CD4-positive, alpha-beta T cell treated with Interleukin-4 for 1 hour (primary cell): ENCODE data around the gene CCDC136.

Experiments
- DNase-seq, 2 donors: peaks; one replicate each; pipeline ENCODE4 v3.0.0-alpha.2; 2020 to 2022

The CCDC136 gene

GRCh38 chr7:128833148-128833945 is 41.6 kb downstream of the CCDC136 start:
- DNase-seq = no peak

DNA sequence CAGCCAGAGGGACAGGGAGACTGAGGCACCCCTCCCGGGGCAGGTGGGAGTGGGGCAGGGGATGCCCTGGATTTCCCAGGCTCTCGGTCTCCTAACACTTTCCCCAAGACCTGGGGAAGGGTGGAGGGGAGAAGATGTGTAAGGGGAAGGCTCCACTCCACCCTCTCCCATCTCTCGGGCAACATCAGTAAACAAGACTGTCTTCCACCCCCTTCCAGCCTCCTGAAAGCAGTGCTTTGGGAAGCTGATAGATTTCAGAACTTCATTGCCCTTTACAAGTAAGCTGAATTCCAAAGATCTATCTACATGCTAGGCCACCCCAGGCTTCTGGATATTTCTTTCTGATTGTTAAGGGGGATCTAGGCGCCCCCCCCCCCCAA is 42.2 kb downstream of the CCDC136 start:
- no peak for DNase-seq

- DNase-seq = no peak
Observed at GRCh38 chr7:128835231-128835751, 43.5 kb downstream of the CCDC136 start.

DNA sequence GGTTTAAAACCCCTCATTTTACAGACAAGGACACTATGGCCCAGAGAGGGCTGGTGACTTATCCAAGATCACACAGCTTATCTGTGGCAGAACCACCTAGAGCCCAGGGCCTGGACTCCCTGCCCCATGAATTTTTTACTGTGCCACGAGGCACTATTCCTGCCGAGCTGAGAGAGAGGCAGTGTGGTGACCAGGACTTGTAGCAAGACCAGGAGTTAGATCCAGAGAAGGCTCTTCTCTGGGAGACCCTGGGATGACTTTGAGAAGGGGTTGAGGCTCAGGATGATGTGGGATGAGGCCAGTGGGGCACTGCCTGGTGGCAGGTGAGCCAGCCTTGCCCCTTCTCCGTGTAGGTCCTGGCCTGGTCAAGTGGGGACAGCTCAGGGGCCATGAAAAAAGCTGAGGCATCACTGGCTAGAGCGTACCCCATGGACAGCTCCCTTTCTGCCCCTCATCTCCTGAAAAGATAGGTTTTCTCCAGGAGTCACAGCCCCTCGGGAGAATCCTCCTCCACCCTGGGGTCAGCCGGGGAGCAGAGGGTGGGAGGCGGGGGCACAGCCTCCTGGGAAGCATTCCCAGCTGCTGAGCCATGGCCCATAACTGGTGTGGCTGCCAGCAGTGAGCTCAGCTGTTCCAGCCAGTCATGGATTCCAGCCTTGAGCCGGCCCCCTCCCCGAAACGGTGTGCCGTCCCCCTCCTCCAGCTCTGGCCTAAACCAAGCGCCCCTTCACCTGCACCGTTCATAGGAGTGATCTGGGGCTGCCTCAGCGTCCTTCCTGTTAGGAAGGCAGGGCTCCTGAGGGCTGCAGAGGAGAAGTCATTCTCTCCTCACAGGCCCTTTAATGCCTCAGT is 44.2 kb downstream of the CCDC136 start:
- DNase-seq = no peak

GRCh38 chr7:128836729-128837348 is 45.1 kb downstream of the CCDC136 start:
- DNase-seq = no peak

DNA sequence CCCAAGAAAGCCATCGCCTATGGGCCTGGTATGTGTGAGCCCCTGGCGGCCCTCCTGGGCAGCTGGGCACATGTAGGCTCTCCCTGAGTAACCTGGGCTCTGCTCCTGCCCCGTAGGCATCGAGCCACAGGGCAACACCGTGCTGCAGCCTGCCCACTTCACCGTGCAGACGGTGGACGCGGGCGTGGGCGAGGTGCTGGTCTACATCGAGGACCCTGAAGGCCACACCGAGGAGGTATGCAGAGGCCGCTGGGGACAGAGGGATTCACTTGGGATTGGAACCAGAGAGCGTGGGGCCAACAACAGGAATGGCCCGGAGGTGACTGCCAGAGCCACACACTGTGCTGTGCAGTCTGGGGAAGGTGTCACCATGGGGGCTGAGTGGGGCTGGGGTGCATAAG is 45.8 kb downstream of the CCDC136 start:
- DNase-seq = no peak

- no peak for DNase-seq
Observed at GRCh38 chr7:128838109-128838779, 46.5 kb downstream of the CCDC136 start.

- DNase-seq = no peak
Observed at GRCh38 chr7:128838981-128839731, 47.4 kb downstream of the CCDC136 start.

GRCh38 chr7:128839751-128840177 is 48.0 kb downstream of the CCDC136 start:
- DNase-seq = no peak

DNA sequence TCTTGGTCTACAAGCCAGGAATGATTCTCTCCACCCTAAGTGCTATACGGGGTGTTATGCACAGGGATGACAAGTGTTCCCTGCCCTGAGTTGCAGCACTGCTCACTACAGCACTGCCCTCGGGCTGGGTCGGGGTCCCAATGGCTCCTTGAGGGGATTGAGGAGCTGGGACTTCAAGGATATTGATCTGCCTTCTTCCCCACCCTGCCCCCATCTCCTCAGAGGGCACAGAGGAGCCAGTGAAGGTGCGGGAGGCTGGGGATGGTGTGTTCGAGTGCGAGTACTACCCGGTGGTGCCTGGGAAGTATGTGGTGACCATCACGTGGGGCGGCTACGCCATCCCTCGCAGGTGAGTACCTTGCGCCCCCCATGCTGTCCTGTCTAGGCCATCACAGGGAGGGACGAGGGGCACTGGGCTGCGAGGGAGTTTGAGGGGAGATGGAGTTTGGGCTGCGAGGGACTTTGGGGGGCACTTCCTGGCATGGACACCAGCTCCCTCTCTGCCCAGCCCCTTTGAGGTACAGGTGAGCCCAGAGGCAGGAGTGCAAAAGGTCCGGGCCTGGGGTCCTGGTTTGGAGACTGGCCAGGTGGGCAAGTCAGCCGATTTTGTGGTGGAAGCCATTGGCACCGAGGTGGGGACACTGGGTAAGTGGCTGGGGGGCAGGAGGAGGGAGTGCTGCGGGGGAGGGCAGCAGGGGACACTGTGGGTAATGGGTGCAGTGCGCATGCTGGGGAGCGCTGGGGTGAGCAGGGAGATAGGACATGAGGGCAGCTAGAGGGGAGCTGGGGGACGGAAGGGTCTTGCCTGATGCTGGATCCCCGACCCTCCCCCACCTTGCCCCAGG is 48.8 kb downstream of the CCDC136 start:
- no peak for DNase-seq

DNA sequence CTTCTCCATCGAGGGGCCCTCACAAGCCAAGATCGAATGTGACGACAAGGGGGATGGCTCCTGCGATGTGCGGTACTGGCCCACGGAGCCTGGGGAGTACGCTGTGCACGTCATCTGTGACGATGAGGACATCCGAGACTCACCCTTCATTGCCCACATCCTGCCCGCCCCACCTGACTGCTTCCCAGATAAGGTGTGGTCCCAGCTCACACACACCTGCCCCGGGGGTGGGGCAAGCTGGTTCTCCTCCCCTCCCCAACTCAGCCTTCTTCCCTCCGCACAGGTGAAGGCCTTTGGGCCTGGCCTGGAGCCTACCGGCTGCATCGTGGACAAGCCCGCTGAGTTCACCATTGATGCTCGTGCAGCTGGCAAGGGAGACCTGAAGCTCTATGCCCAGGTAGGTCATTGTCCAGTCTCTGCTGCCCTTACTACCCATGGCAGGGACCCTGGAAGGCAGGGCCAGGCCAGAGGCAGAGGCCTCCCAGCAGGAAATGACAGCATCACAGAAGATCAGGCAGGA is 49.5 kb downstream of the CCDC136 start:
- DNase-seq = peak in 1 of 2 donors; percentile 25

DNA sequence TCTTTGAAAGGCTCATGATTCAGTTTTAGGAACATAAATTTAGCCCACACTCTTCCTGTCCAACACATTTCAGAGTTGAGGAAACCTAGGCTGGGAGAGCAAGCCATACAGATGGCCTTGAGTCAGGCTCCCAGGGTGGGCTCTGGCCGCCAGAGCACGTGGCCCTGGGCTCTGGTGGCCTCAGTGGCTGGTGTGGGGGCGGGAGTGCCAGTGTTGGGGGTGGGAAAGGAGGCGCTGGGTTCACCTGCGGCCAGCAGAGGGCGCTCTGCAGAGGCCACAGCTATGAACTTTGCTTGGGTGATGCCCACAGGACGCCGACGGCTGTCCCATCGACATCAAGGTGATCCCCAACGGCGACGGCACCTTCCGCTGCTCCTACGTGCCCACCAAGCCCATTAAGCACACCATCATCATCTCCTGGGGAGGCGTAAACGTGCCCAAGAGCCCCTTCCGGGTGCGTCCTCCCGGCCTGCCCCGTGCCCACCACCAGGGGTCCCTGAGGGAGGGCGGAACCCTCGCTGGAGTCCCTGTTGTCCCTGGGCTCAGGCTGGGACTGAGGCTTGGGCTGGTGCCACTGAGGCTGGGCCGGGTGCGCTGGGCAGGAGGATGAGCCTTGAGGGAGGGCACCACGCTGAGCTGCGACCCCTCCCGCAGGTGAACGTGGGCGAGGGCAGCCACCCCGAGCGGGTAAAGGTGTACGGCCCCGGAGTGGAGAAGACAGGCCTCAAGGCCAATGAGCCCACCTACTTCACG is 50.3 kb downstream of the CCDC136 start:
- peak; percentile 45 to 51 for DNase-seq

GRCh38 chr7:128842674-128843641 is 51.2 kb downstream of the CCDC136 start:
- no peak for DNase-seq

GRCh38 chr7:128843938-128844621 is 52.3 kb downstream of the CCDC136 start:
- DNase-seq = no peak

DNA sequence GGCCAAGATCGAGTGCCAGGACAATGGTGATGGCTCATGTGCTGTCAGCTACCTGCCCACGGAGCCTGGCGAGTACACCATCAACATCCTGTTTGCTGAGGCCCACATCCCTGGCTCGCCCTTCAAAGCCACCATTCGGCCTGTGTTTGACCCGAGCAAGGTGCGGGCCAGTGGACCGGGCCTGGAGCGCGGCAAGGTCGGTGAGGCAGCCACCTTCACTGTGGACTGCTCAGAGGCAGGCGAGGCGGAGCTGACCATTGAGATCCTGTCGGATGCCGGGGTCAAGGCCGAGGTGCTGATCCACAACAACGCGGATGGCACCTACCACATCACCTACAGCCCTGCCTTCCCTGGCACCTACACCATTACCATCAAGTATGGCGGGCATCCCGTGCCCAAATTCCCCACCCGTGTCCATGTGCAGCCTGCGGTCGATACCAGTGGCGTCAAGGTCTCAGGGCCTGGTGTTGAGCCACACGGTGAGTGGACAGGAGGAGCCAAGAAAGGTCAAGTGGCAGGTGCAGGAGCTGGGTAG is 53.1 kb downstream of the CCDC136 start:
- no peak for DNase-seq

- no peak for DNase-seq
Observed at GRCh38 chr7:128845475-128845874, 53.7 kb downstream of the CCDC136 start.

- DNase-seq = no peak
Observed at GRCh38 chr7:128845987-128846386, 54.2 kb downstream of the CCDC136 start.
